H1 (cell line): ENCODE results near the gene DNAJC24. TPM values are rescaled to one million over a fixed set of nuclear protein-coding genes. Genes with fewer than 3 reads are reported as not detected.

ENCODE experiments used
- CTCF ChIA-PET: fragments of 300-600 bp; sonication (Branson Sonifier 250); formaldehyde crosslinking; loops from one replicate; lab custom pipeline; 2021; ENCODE audit not compliant: partially characterized antibody; lab: Charles Lee
- POLR2A ChIA-PET: fragments of 300-600 bp; sonication (Branson Sonifier 250); formaldehyde crosslinking; loops from one replicate; lab custom pipeline; 2021; ENCODE audit warnings: inconsistent platforms; ENCODE audit not compliant: partially characterized antibody; lab: Charles Lee
- DNase-seq, 2 experiments: peaks; one replicate each; pipeline versions ENCODE4 v3.0.0 to v3.0.0-alpha.2; 2010 to 2022; ENCODE audit warnings: low spot score in 2 of 2, low read depth in 1 of 2, mixed read lengths in 1 of 2
- FAIRE-seq: peaks from 2 replicates; lab custom pipeline; 2011; peaks lifted over from hg19 to GRCh38; lab: Jason Lieb, UNC
- H2AFZ ChIP-seq: 2 replicates; pipeline ENCODE4 v1.8.1; 2012; ENCODE audit warnings: low read length, inconsistent platforms
- H2AK5ac ChIP-seq: 2 replicates; pipeline ENCODE4 v1.6.1; 2013; ENCODE audit warnings: low read depth, low read length
- H2BK120ac ChIP-seq: replicated peaks from 2 replicates; pipeline ENCODE3; 2013; ENCODE audit warnings: low read depth, low read length, inconsistent platforms
- H2BK12ac ChIP-seq: 2 replicates; pipeline ENCODE4 v1.6.1; 2013; ENCODE audit warnings: low read depth, low read length
- H2BK15ac ChIP-seq: 2 replicates; pipeline ENCODE4 v1.6.1; 2013; ENCODE audit warnings: low read length
- H2BK20ac ChIP-seq: 2 replicates; pipeline ENCODE4 v1.6.1; 2013; ENCODE audit warnings: low read length
- H2BK5ac ChIP-seq: 2 replicates; pipeline ENCODE4 v1.6.1; 2013; ENCODE audit warnings: low read depth, low read length
- H3K14ac ChIP-seq: 2 replicates; pipeline ENCODE4 v1.6.1; 2013; ENCODE audit warnings: inconsistent platforms; ENCODE audit not compliant: insufficient read length
- H3K18ac ChIP-seq: 2 replicates; pipeline ENCODE4 v1.6.1; 2013; ENCODE audit warnings: low read length; ENCODE audit errors: extremely low read depth
- H3K23ac ChIP-seq: 2 replicates; pipeline ENCODE4 v1.6.1; 2013; ENCODE audit warnings: inconsistent platforms; ENCODE audit not compliant: insufficient read length
- H3K23me2 ChIP-seq: 2 replicates; pipeline ENCODE4 v1.6.1; 2013; ENCODE audit warnings: low read depth, low read length
- H3K27ac ChIP-seq: 2 replicates; pipeline ENCODE4 v1.6.1; 2011; ENCODE audit warnings: low read depth, low read length, inconsistent platforms
- H3K27me3 ChIP-seq, 4 experiments: replicated peaks in 1 of 4; 1 replicate in 1 of 4; 2 replicates in 3 of 4; pipeline versions ENCODE4 v1.6.1 to v1.8.1; 2011 to 2013; ENCODE audit warnings: low read length in 3 of 4, mild to moderate bottlenecking in 3 of 4, inconsistent platforms in 2 of 4, mixed read lengths in 2 of 4, moderate library complexity in 1 of 4; ENCODE audit not compliant: control insufficient read depth in 3 of 4, insufficient read depth in 3 of 4; ENCODE audit errors: extremely low read depth in 1 of 4
- H3K36me3 ChIP-seq, 4 experiments: 2 replicates each; pipeline versions ENCODE4 v1.6.1 to v1.8.1; 2011 to 2013; ENCODE audit warnings: mild to moderate bottlenecking in 4 of 4, low read length in 3 of 4, moderate library complexity in 2 of 4, control low read depth in 1 of 4, inconsistent platforms in 1 of 4; ENCODE audit not compliant: insufficient read depth in 4 of 4, control insufficient read depth in 2 of 4
- H3K4ac ChIP-seq: replicated peaks from 2 replicates; pipeline ENCODE3; 2013; ENCODE audit warnings: low read length, low read depth, mixed read lengths, inconsistent platforms; ENCODE audit not compliant: insufficient read length
- H3K4me1 ChIP-seq, 4 experiments: replicated peaks in 1 of 4; 1 replicate in 1 of 4; 2 replicates in 3 of 4; pipeline versions ENCODE4 v1.6.1 to v1.8.1; 2011 to 2013; ENCODE audit warnings: low read length in 3 of 4, inconsistent platforms in 2 of 4, mixed read lengths in 1 of 4; ENCODE audit not compliant: insufficient read depth in 4 of 4, control insufficient read depth in 3 of 4
- H3K4me2 ChIP-seq, 2 experiments: 2 replicates each; pipeline versions ENCODE4 v1.6.1 to v1.8.1; 2011 to 2013; ENCODE audit warnings: low read depth in 2 of 2, low read length in 2 of 2, control low read depth in 1 of 2, inconsistent platforms in 1 of 2, mild to moderate bottlenecking in 1 of 2; ENCODE audit not compliant: insufficient read depth in 1 of 2
- H3K4me3 ChIP-seq, 4 experiments: fragments of 200-600, 300-600 bp in 1 of 4; sonication (generic), shearing (Covaris generic), sonication (Bioruptor Twin) in 1 of 4; 2 replicates each; pipeline versions ENCODE4 v1.5.1 to v1.8.1; 2011 to 2016; ENCODE audit warnings: low read length in 4 of 4, low read depth in 3 of 4, control low read depth in 2 of 4, inconsistent platforms in 2 of 4, mild to moderate bottlenecking in 2 of 4, mixed read lengths in 1 of 4, moderate library complexity in 1 of 4; ENCODE audit not compliant: insufficient read depth in 2 of 4; ENCODE audit errors: extremely low read depth in 1 of 4
- H3K56ac ChIP-seq: replicated peaks from 2 replicates; pipeline ENCODE3; 2013; ENCODE audit warnings: low read depth, mild to moderate bottlenecking, mixed read lengths, low read length, inconsistent platforms; ENCODE audit not compliant: insufficient read length
- H3K79me1 ChIP-seq: 2 replicates; pipeline ENCODE4 v1.6.1; 2013; ENCODE audit warnings: low read depth, low read length, control low read depth
- H3K79me2 ChIP-seq, 2 experiments: 2 replicates each; pipeline versions ENCODE4 v1.6.1 to v1.8.1; 2012 to 2013; ENCODE audit warnings: low read length in 2 of 2, mild to moderate bottlenecking in 2 of 2, inconsistent platforms in 1 of 2; ENCODE audit not compliant: insufficient read depth in 2 of 2, control insufficient read depth in 1 of 2
- H3K9ac ChIP-seq, 4 experiments: replicated peaks in 1 of 4; 1 replicate in 1 of 4; 2 replicates in 3 of 4; pipeline versions ENCODE4 v1.6.1 to v1.8.1; 2011 to 2013; ENCODE audit warnings: low read depth in 3 of 4, low read length in 3 of 4, control low read depth in 2 of 4, mild to moderate bottlenecking in 2 of 4, moderate library complexity in 2 of 4, inconsistent platforms in 1 of 4; ENCODE audit errors: extremely low read depth in 1 of 4
- H3K9me3 ChIP-seq, 2 experiments: 2 replicates each; pipeline versions ENCODE4 v1.6.1 to v1.8.1; 2012 to 2013; ENCODE audit warnings: mild to moderate bottlenecking in 2 of 2, moderate library complexity in 2 of 2, control low read depth in 1 of 2, inconsistent platforms in 1 of 2, low read depth in 1 of 2, low read length in 1 of 2, mixed read lengths in 1 of 2; ENCODE audit not compliant: insufficient read depth in 2 of 2
- H4K20me1 ChIP-seq, 2 experiments: replicated peaks in 1 of 2; 2 replicates each; pipeline versions ENCODE3 to v1.8.1; 2011 to 2013; ENCODE audit warnings: inconsistent platforms in 2 of 2, low read length in 2 of 2, mild to moderate bottlenecking in 1 of 2; ENCODE audit not compliant: insufficient read depth in 2 of 2, control insufficient read depth in 1 of 2
- H4K5ac ChIP-seq: 2 replicates; pipeline ENCODE4 v1.6.1; 2013; ENCODE audit warnings: low read length, low read depth, mixed read lengths, inconsistent platforms; ENCODE audit not compliant: insufficient read length
- H4K8ac ChIP-seq: 2 replicates; pipeline ENCODE4 v1.8.0; 2013; ENCODE audit warnings: mild to moderate bottlenecking, moderate library complexity, low read length, inconsistent platforms; ENCODE audit not compliant: insufficient read depth; ENCODE audit errors: extremely low read depth
- H4K91ac ChIP-seq: replicated peaks from 2 replicates; pipeline ENCODE3; 2013; ENCODE audit warnings: low read length, mixed read lengths, inconsistent platforms; ENCODE audit not compliant: insufficient read length
- CTBP2 ChIP-seq: IDR thresholded peaks from 2 replicates; pipeline ENCODE4 v1.7.0; 2011; ENCODE audit warnings: borderline replicate concordance, mild to moderate bottlenecking, moderate library complexity, mixed read lengths, low read length; ENCODE audit not compliant: insufficient read depth, insufficient read length
- JUN ChIP-seq: IDR thresholded peaks from 2 replicates; pipeline ENCODE4 v1.6.1; 2011; ENCODE audit warnings: low read depth, mild to moderate bottlenecking, improper control_type of control experiment, low read length
- KDM4A ChIP-seq: IDR thresholded peaks from one replicate; pipeline ENCODE4 v1.7.1; 2012; ENCODE audit warnings: low read depth, mild to moderate bottlenecking, moderate library complexity, low read length, inconsistent platforms; ENCODE audit not compliant: severe bottlenecking
- WGBS, 2 experiments: shearing (Covaris generic) in 1 of 2; methylation state at CpG; one replicate each; pipeline versions ENCODE4 v1.1.6 to v1.1.7; 2013 to 2015; ENCODE audit warnings: low lambda C conversion rate in 2 of 2, mixed read lengths in 2 of 2, inconsistent platforms in 1 of 2, low coverage in 1 of 2, missing lambda C conversion rate in 1 of 2; ENCODE audit not compliant: insufficient replicate concordance in 2 of 2, insufficient coverage in 1 of 2, insufficient read length in 1 of 2; ENCODE audit errors: extremely low coverage in 1 of 2, missing lambda C conversion rate in 1 of 2; 5-methylcytosine and 5-hydroxymethylcytosine counted together
- polyA plus RNA-seq, 7 experiments: library from polyadenylated mRNA; depleted of rRNA in 3 of 7; stranded (reverse) in 5 of 7; unstranded in 2 of 7; fragments of >200 nt in 5 of 7; fragments of 200-250 nt in 2 of 7; gene quantifications; 1 replicate in 5 of 7; 2 replicates in 1 of 7; 4 replicates in 1 of 7; pipeline versions ENCODE4 v1.2.1 to v1.2.3, GENCODE V29; 2011 to 2013; ENCODE audit warnings: missing spikeins in 2 of 7, mixed read lengths in 2 of 7
- total RNA-seq: library from RNA; stranded (reverse); fragmentation: NEBNext Ultra II Directional; extraction: Animal tissue kit (Norgen Biotek cat#: 25700); gene quantifications from 2 replicates; pipeline ENCODE4 v1.2.1, GENCODE V29; 2021

The DNAJC24 gene
- total and polyA plus RNA-seq, 2 of the 8 experiments (the other 6 are each of a cell fraction or from before 2014, with no cell fraction given) = 7.2 to 21.1 TPM

DNA sequence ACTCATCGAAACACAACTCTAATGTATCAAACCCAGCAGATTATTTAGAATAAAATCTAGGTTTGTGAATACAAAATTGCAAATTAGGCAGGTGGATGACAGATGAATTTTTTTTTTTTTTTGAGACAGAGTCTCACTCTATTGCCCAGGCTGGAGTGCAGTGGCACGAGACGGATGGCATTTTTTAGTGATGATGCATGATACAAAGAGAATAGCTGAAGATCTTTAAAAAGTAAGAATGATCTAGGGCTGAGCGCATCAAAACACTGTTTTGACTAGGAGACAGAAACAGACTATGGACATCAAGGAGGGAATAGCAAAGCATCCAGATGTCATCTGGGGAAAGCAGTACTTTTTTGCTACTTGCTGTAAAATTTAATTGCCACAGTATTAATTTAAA lies 76.0 kb downstream of the DNAJC24 start:
- no peak overlapping the region for H2AFZ ChIP-seq
- no peak overlapping the region for H2BK12ac ChIP-seq
- no peak overlapping the region for H2BK120ac ChIP-seq
- no peak overlapping the region for H2BK5ac ChIP-seq
- H3K18ac ChIP-seq = no peak overlapping the region
- H3K4me2 ChIP-seq = no peak overlapping the region
- no peaks in the 10 kb centered on the region for H3K79me1 ChIP-seq
- H4K91ac ChIP-seq = no peak overlapping the region
- CTCF ChIA-PET = no interaction called here
- no peak overlapping the region for H3K27ac ChIP-seq
- no peak overlapping the region for H3K23ac ChIP-seq
- H3K23me2 ChIP-seq = no peaks in the 10 kb centered on the region
- POLR2A ChIA-PET = no interaction called here
- H3K4me1 ChIP-seq = no peaks in the 10 kb centered on the region; a peak in 1 of 7 replicates
- H2AK5ac ChIP-seq = no peak overlapping the region
- no peak for TF ChIP-seq JUN
- TF ChIP-seq CTBP2 = no peak
- no peak for TF ChIP-seq KDM4A
- H3K27me3 ChIP-seq = peaks cover 0 to 1% (median 0%) of the 10 kb centered on the region in 4 experiments; a peak in 1 of 7 replicates
- peaks cover 0 to 3% (median 0%) of the 10 kb centered on the region in 4 experiments; a peak in 2 of 8 replicates for H3K36me3 ChIP-seq
- no peak overlapping the region for H2BK20ac ChIP-seq
- no peaks in the 10 kb centered on the region for H3K79me2 ChIP-seq
- H4K20me1 ChIP-seq = no peaks in the 10 kb centered on the region
- H4K8ac ChIP-seq = no peak overlapping the region
- no peak overlapping the region for H3K4me3 ChIP-seq
- no peak overlapping the region for H3K9ac ChIP-seq
- no peak overlapping the region for H3K4ac ChIP-seq
- FAIRE-seq (no peak), DNase-seq (no peak)
- no peak overlapping the region for H3K14ac ChIP-seq
- no peak overlapping the region for H4K5ac ChIP-seq
- no peak overlapping the region for H2BK15ac ChIP-seq
- no peak overlapping the region for H3K56ac ChIP-seq
- WGBS, 2 experiments = 88% methylated on average over 4 of the region's 4 CpGs; no CpG with 5 or more reads in 1 of the 2 experiments
- H3K9me3 ChIP-seq = no peaks in the 10 kb centered on the region
